WI38 (cell line): ENCODE data around the gene SNX12.
"Not testable (repeated sequence)": the region's sequence is repeated elsewhere in the genome, so short reads cannot be mapped to it uniquely, and the experiment has no call there.

Source experiments
- H3K4me3 ChIP-seq: 2 replicates; pipeline ENCODE4 v1.5.1; 2011; ENCODE audit warnings: low read depth, mild to moderate bottlenecking, control low read depth, low read length
- TF ChIP-seq, protein P1 (sequence below): IDR thresholded peaks from 2 replicates; pipeline ENCODE4 v1.5.1; 2012; ENCODE audit warnings: low read depth, mild to moderate bottlenecking, control low read depth, low read length

Gene SNX12

DNA sequence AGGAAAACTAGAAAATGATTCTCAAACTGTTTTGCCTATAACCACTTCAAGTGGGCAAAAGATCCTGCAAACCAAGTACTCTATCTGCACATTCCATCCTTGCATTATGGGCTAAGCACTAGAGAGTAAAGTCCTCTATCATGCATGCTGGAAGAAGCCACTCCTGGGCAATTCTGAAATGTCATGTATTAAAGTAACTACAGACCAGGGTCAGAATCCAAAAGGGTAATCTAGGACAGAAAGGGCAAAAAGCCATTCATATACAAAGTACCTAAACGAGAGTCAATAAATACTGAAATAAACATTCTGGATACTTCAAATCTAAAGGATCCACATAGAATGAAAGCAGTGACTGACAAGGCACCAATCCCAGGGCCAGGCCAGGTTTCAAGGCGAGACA lies 1.0 kb downstream of the SNX12 start:
- H3K4me3 ChIP-seq = peak overlapping the region; percentile 72
- TF ChIP-seq, protein P1, sequence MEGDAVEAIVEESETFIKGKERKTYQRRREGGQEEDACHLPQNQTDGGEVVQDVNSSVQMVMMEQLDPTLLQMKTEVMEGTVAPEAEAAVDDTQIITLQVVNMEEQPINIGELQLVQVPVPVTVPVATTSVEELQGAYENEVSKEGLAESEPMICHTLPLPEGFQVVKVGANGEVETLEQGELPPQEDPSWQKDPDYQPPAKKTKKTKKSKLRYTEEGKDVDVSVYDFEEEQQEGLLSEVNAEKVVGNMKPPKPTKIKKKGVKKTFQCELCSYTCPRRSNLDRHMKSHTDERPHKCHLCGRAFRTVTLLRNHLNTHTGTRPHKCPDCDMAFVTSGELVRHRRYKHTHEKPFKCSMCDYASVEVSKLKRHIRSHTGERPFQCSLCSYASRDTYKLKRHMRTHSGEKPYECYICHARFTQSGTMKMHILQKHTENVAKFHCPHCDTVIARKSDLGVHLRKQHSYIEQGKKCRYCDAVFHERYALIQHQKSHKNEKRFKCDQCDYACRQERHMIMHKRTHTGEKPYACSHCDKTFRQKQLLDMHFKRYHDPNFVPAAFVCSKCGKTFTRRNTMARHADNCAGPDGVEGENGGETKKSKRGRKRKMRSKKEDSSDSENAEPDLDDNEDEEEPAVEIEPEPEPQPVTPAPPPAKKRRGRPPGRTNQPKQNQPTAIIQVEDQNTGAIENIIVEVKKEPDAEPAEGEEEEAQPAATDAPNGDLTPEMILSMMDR = no peak

DNA sequence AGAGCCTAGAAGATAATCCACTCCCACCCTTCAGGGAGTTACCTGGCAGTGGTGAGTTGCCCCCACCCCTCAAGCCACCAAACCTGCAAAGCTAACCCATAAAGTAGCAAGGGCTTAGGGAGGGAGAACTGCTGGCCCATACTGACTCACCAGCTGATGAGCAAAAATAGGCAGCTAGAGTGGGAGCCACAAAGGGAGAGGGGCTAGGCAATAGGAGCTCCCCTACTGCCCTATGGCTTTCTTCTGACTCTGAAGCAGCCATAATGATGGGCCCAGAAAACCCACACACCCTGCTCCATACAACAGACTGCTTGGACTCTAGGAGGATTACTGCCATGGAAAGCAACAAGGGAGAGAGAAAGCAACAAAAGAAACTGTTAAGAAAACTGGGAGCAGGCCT lies 8.0 kb downstream of the SNX12 start:
- TF ChIP-seq, protein P1 = no peak
- H3K4me3 ChIP-seq = no peak overlapping the region

DNA sequence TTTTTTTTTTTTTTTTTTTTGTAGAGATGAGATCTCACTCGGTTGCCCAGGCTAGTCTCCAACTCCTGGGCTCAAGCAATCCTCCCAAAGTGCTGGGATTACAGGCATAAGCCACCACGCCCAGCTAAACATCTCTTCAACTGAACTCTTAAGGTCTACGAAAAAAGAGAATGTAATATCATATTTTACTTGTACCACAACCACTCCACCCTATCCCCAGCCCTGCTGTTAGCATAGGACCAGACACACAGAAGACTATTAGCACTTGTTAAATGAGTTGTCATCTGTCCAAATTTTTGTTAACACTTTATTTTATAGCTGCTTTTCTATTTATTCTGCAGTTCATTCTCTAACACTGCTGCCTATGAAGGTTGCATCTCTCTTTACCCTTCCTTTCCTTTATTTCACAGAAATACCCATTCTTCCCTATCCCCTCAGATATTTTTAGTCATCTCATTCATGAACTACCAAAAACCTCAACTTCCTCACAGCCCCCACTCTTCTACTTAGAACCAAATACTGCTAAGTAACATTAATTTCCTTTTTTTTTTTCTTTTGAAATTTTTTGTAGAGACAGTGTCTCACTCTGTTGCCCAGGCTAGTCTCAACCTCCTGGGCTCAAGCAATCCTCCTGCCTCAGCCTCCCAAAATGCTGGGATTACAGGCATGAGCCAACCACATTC lies 10.1 kb downstream of the SNX12 start:
- TF ChIP-seq, protein P1 = no peak
- no peak overlapping the region for H3K4me3 ChIP-seq

DNA sequence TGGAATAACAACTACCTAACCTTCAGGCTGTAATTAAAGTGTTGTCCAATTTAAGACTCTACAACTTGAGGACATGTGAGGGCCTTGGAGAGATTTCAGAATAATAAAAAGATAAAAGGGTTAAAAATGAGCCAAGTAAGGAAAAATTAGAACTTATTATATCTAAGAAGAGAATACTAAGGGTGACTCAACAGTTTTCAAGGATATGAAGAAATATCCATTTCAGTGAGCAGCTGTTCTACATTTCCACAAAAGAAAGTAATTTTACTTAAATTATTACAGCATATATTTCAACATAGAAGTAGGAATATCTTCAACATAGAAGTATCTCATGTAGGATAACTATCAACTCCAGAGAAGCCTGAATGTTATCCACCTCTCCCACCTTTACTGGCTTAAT lies 11.3 kb downstream of the SNX12 start:
- TF ChIP-seq, protein P1 = no peak
- no peak overlapping the region for H3K4me3 ChIP-seq

DNA sequence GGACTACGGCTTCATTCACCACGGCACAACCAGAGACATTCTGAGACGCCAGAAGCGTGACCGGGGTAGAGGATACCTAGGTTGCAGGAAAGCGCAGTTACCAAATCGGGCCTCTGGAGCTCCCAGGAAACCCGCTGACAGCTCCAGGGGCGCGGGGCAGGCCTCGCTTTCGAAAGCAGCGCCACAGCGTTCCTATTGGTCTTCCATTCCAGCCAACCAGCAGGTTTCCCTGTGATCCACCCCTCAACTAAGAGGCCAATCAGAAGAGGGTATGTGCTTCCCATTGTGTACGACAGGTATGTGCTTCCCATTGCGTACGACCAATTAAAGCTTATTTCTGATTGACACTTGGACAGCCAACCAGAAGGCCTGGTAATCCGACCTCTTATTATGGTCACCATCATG lies 14.9 kb downstream of the SNX12 start:
- H3K4me3 ChIP-seq = no peak overlapping the region

DNA sequence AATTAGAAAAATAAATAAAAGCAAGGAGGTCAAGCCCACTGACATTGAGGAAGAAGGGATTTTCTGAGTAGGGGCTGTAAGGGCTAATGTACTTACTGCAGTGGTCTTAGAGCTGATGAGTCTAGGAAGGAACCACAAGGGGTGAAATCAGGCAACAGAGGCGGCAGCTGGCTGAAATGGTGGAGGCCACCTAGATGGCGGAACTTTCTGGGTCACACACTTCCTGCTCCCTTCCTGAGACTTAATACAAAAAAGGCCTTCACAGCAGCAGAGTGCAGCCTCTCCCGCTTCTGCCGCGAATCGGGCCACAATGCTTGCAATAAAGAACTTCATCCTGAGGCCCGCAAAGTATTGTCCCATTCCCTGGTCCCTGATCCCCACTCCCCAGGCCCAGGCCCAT lies 15.4 kb downstream of the SNX12 start:
- TF ChIP-seq, protein P1 = no peak

More for the DNA sequence above, 14.9 kb downstream of the SNX12 start:
- TF ChIP-seq, protein P1 = no peak

DNA sequence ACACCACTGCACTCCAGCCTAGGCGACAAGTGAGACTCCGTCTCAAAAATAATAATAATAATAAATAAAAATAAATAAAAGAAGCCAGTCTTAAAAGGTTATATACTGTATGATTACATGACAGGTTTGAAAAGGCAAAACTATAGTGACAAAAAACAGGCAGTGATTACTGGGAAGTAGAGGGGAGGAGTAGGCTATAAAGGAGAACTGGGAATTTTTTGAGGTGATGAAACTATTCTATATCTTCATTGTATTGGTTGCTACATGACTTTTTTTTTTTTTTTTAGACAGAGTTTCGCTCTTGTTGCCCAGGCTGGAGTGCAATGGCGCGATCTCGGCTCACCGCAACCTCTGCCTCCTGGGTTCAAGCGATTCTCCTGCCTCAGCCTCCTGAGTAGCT lies 20.2 kb downstream of the SNX12 start:
- not testable (repeated sequence) for H3K4me3 ChIP-seq

More for the DNA sequence above, 15.4 kb downstream of the SNX12 start:
- no peak overlapping the region for H3K4me3 ChIP-seq

DNA sequence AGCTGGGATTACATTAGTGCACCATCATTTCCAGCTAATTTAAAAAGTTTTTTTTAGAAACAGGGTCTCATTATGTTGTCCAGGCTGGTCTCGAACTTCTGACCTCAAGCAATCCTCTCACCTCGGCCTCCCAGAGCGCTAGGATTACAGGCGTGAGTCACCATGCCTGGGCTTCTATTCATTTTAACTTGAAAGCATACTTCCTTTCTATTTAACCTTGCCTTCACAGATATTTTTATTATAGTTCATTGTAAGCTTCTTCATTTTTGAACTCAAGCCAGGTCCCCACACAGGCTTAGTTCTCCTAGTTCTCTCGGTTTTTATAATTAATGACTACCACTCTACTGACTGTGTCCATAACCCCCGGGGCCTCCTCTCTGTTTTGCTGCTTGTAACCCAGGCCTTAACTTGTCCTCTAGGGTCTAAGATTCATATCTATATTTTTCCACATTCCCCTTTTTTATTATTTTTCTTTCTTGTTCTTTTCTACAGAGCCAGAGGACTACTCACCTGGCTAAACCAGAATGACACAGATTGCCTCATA lies 50.7 kb downstream of the SNX12 start:
- H3K4me3 ChIP-seq = no peak overlapping the region
- TF ChIP-seq, protein P1 = no peak
